Measurements from ENCODE around the gene SHANK1.

DNA sequence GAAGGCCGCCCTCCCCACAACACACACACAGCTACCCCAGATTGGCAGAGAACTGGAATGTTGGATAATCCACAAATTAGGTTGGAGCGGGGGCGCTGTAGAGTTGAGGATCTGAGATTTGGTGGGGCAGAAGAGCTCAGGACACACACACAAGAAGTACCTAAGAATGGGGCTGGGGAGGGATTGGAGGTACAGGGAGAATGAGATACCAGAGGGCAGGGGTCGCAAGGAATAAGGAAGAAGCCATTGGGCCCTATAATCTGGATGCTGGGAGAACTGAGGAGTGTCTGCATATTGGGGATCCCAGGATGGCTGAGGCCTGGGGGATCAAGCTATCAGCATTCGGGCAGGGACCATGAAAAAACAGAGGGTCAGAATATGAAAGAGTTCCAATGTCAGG is 91.5 kb downstream of the SHANK1 start:
- TF ChIP-seq, protein P1, sequence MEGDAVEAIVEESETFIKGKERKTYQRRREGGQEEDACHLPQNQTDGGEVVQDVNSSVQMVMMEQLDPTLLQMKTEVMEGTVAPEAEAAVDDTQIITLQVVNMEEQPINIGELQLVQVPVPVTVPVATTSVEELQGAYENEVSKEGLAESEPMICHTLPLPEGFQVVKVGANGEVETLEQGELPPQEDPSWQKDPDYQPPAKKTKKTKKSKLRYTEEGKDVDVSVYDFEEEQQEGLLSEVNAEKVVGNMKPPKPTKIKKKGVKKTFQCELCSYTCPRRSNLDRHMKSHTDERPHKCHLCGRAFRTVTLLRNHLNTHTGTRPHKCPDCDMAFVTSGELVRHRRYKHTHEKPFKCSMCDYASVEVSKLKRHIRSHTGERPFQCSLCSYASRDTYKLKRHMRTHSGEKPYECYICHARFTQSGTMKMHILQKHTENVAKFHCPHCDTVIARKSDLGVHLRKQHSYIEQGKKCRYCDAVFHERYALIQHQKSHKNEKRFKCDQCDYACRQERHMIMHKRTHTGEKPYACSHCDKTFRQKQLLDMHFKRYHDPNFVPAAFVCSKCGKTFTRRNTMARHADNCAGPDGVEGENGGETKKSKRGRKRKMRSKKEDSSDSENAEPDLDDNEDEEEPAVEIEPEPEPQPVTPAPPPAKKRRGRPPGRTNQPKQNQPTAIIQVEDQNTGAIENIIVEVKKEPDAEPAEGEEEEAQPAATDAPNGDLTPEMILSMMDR (IDR thresholded peaks at IDR 0.05): no peak
- no peak for TF ChIP-seq POLR2A (IDR thresholded peaks at IDR 0.05)
